Stomach (tissue), 9 donors: Measurements from ENCODE around the gene IMPDH1. TPM values are rescaled to one million over a fixed set of nuclear protein-coding genes. Genes with fewer than 3 reads are reported as not detected.

ENCODE experiments used
- DNase-seq, 2 donors: peaks; one replicate each; pipeline versions ENCODE4 v3.0.0 to v3.0.0-alpha.2; 2013 to 2019
- H3K27ac ChIP-seq, 5 donors: fragments of 200-600 bp in 4 of 5; sonication (generic) in 4 of 5; one replicate each; pipeline ENCODE4 v1.5.1; 2013 to 2019; ENCODE audit warnings: mild to moderate bottlenecking in 1 of 5, moderate library complexity in 1 of 5
- H3K27me3 ChIP-seq, 3 donors: fragments of 200-600 bp; sonication (generic); one replicate each; pipeline ENCODE4 v1.5.1; 2017 to 2019; ENCODE audit warnings: mixed run types in 1 of 3
- H3K36me3 ChIP-seq, 4 donors: fragments of 200-600 bp; sonication (generic); 1 replicate in 3 of 4; 2 replicates in 1 of 4; pipeline ENCODE4 v1.5.1; 2016 to 2019
- H3K4me1 ChIP-seq, 4 donors: fragments of 200-600 bp; sonication (generic); one replicate each; pipeline ENCODE4 v1.5.1; 2016 to 2019
- H3K4me3 ChIP-seq, 4 donors: fragments of 200-600 bp; sonication (generic) in 3 of 4; one replicate each; pipeline ENCODE4 v1.5.1; 2016 to 2019; ENCODE audit warnings: mild to moderate bottlenecking in 1 of 4
- H3K9me3 ChIP-seq, 4 donors: fragments of 200-600 bp; sonication (generic); one replicate each; pipeline ENCODE4 v1.5.1; 2016 to 2019
- EP300 ChIP-seq: sonication (generic); formaldehyde crosslinking; IDR thresholded peaks from one replicate; pipeline ENCODE4 v1.6.1; 2017; ENCODE audit warnings: antibody characterized with exemption
- POLR2A ChIP-seq, 4 donors: fragments of 450-650 bp; IDR thresholded peaks; one replicate each; pipeline ENCODE4 v1.6.1; 2016; ENCODE audit warnings: antibody characterized with exemption in 4 of 4, control low read depth in 2 of 4, mild to moderate bottlenecking in 1 of 4, moderate library complexity in 1 of 4
- POLR2AphosphoS5 ChIP-seq, 3 donors: sonication (generic); formaldehyde crosslinking; IDR thresholded peaks; one replicate each; pipeline ENCODE4 v1.6.1; 2016; ENCODE audit warnings: antibody characterized with exemption in 3 of 3
- WGBS, 5 donors: extraction: QIAGEN DNeasy Blood & Tissue Kit in 3 of 5; methylation state at CpG; one replicate each; pipeline versions ENCODE4 v1.1.5 to v1.1.7; 2013 to 2018; 5-methylcytosine and 5-hydroxymethylcytosine counted together
- intact Hi-C: fragments of 100-400 bp; cut with DNase I; formaldehyde crosslinking; loops from one replicate; pipeline ENCODE4 v1.15.1; 2023; ENCODE audit warnings: low total_unique reads
- polyA plus RNA-seq, 3 donors: library from polyadenylated mRNA; stranded (reverse); fragments of 200-250 nt; gene quantifications; one replicate each; pipeline ENCODE4 v1.2.3, GENCODE V29; 2013
- total RNA-seq, 5 donors: library from RNA; depleted of rRNA; stranded (reverse); fragments of >200 nt; gene quantifications; one replicate each; pipeline versions ENCODE4 v1.1.0 to v1.2.3, GENCODE V29; 2014 to 2016
- TF ChIP-seq, protein P1 (sequence below), 7 experiments: fragments of 450-650 bp in 4 of 7; fragments of 200-600 bp in 3 of 7; sonication (generic) in 3 of 7; IDR thresholded peaks; one replicate each; pipeline ENCODE4 v1.5.1; 2016 to 2019; ENCODE audit warnings: antibody characterized with exemption in 7 of 7, control low read depth in 2 of 7, mild to moderate bottlenecking in 1 of 7
- donor health status: healthy with polysubstance abuse.
- donor health status: Bipolar disorder and iron deficiency.
- donor health status: healthy.

IMPDH1 gene
- total and polyA plus RNA-seq, 8 donors = 32.7 to 188 (median 69.0) TPM

GRCh38 chr7:128427289-128427891 lies 17.6 kb upstream of the IMPDH1 start:
- TF ChIP-seq, protein P1, sequence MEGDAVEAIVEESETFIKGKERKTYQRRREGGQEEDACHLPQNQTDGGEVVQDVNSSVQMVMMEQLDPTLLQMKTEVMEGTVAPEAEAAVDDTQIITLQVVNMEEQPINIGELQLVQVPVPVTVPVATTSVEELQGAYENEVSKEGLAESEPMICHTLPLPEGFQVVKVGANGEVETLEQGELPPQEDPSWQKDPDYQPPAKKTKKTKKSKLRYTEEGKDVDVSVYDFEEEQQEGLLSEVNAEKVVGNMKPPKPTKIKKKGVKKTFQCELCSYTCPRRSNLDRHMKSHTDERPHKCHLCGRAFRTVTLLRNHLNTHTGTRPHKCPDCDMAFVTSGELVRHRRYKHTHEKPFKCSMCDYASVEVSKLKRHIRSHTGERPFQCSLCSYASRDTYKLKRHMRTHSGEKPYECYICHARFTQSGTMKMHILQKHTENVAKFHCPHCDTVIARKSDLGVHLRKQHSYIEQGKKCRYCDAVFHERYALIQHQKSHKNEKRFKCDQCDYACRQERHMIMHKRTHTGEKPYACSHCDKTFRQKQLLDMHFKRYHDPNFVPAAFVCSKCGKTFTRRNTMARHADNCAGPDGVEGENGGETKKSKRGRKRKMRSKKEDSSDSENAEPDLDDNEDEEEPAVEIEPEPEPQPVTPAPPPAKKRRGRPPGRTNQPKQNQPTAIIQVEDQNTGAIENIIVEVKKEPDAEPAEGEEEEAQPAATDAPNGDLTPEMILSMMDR (IDR thresholded peaks at IDR 0.05) = peak in 6 of 7 experiments; percentile 37 to 96 (median 78)
- TF ChIP-seq POLR2AphosphoS5 (IDR thresholded peaks at IDR 0.05) = no peak
- no peak for TF ChIP-seq EP300
- no peak for TF ChIP-seq POLR2A (IDR thresholded peaks at IDR 0.05)
- Histone ChIP-seq H3K4me3 (no peak overlapping the region), H3K36me3 (no peaks in the 10 kb centered on the region), H3K27ac (no peak overlapping the region), H3K4me1 (peaks cover 0 to 14% (median 11%) of the 10 kb centered on the region in 4 donors), H3K9me3 (no peaks in the 10 kb centered on the region), H3K27me3 (peaks cover 0 to 13% (median 0%) of the 10 kb centered on the region in 3 donors)
- DNase-seq = peak; percentile 46 to 86
- intact Hi-C loops = no loop called here
- WGBS, 5 donors = 7 to 16% (median 11%) methylated on average over 7 of the region's 7 CpGs

- no peaks in the 10 kb centered on the region for H3K36me3 ChIP-seq
- TF ChIP-seq, protein P1 (IDR thresholded peaks at IDR 0.05) = peak in 5 of 7 experiments; percentile 79 to 95 (median 90)
- no peak for TF ChIP-seq EP300
- TF ChIP-seq POLR2AphosphoS5 (IDR thresholded peaks at IDR 0.05) = no peak
- TF ChIP-seq POLR2A (IDR thresholded peaks at IDR 0.05) = no peak
- peaks cover 0 to 13% (median 0%) of the 10 kb centered on the region in 3 donors for H3K27me3 ChIP-seq
- intact Hi-C loops = no loop called here
- H3K27ac ChIP-seq = no peak overlapping the region
- H3K9me3 ChIP-seq = no peaks in the 10 kb centered on the region
- H3K4me3 ChIP-seq = no peak overlapping the region
- DNase-seq = peak; percentile 85 to 87
- peaks cover 0 to 14% (median 9%) of the 10 kb centered on the region in 4 donors for H3K4me1 ChIP-seq
- 22 to 41% (median 32%) methylated on average over 4 of the region's 4 CpGs for WGBS, 5 donors
These were observed 16.1 kb upstream of the IMPDH1 start for GRCh38 chr7:128425850-128426249.

DNA sequence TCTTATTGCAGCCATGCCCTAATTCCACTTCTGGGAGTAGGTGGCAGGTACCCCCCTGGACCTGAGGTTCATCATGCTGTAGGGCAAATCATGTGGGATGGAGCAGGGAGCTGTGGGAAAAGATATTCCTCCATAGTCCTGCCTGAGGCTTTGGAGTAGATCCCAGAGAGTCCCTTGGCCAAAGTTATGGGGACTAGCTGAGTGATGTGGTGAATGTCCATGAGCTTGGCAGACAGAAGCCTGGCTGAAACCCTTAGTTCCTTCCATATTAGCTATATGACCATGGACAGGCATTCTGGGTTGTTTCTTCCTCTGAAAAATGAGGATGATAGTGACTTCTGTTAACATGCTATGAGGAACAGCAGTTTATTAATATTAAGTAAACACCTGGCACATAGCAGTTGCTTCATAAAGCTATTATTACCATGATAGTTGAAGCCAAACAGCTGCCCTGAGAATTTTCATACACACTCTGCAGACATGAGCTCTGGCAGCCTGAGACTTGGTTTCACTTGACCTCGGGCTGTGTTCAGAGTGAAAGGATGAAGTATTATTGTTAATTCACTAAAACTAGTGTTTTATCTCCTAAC lies 15.0 kb upstream of the IMPDH1 start:
- Histone ChIP-seq H3K27ac (peak overlapping the region in 1 of 5 donors; percentile 7), H3K9me3 (no peaks in the 10 kb centered on the region), H3K4me1 (peaks cover 0 to 14% (median 7%) of the 10 kb centered on the region in 4 donors), H3K4me3 (no peak overlapping the region), H3K36me3 (no peaks in the 10 kb centered on the region), H3K27me3 (peaks cover 0 to 6% (median 0%) of the 10 kb centered on the region in 3 donors)
- no peak for TF ChIP-seq POLR2A (IDR thresholded peaks at IDR 0.05)
- TF ChIP-seq POLR2AphosphoS5 (IDR thresholded peaks at IDR 0.05) = no peak
- TF ChIP-seq, protein P1 (IDR thresholded peaks at IDR 0.05) = no peak
- no peak for TF ChIP-seq EP300
- intact Hi-C loops = loop anchor here (5.0 kb wide), 1 partner anchor 33 kb away; the partner anchor contains the start of gene HILPDA
- DNase-seq = no peak
- 57 to 80% (median 71%) methylated on average over 1 of the region's 1 CpG for WGBS, 5 donors

GRCh38 chr7:128422842-128423241 lies 13.1 kb upstream of the IMPDH1 start:
- intact Hi-C loops = loop anchor here (5.0 kb wide), 1 partner anchor 34 kb away; the partner anchor contains the start of gene HILPDA
- Histone ChIP-seq H3K27ac (no peak overlapping the region), H3K9me3 (no peaks in the 10 kb centered on the region), H3K36me3 (no peaks in the 10 kb centered on the region), H3K4me1 (peaks cover 0 to 14% (median 7%) of the 10 kb centered on the region in 4 donors), H3K4me3 (no peak overlapping the region), H3K27me3 (no peaks in the 10 kb centered on the region)
- WGBS, 5 donors = 70 to 85% (median 78%) methylated on average over 3 of the region's 3 CpGs
- TF ChIP-seq POLR2AphosphoS5 (IDR thresholded peaks at IDR 0.05) (no peak), POLR2A (IDR thresholded peaks at IDR 0.05) (no peak), EP300 (no peak)
- TF ChIP-seq, protein P1 (IDR thresholded peaks at IDR 0.05) = no peak
- DNase-seq = peak in 1 of 2 donors; percentile 59
